Astrocyte (in vitro differentiated cells and primary cell): ENCODE measurements around the gene MAPK8IP3. TPM values are rescaled to one million over a fixed set of nuclear protein-coding genes. Genes with fewer than 3 reads are reported as not detected.

ENCODE experiments used
- DNase-seq: peaks from one replicate; pipeline ENCODE4 v3.0.0-alpha.2; 2010; ENCODE audit warnings: low read depth
- FAIRE-seq: peaks from 2 replicates; lab custom pipeline; 2011; peaks lifted over from hg19 to GRCh38; lab: Jason Lieb, UNC
- H2AFZ ChIP-seq: 2 replicates; pipeline ENCODE4 v1.6.0; 2012; ENCODE audit warnings: low read depth, low read length, inconsistent platforms
- H3K27ac ChIP-seq: 2 replicates; pipeline ENCODE4 v1.5.1; 2011; ENCODE audit warnings: low read depth, low read length, inconsistent platforms
- H3K27me3 ChIP-seq: 2 replicates; pipeline ENCODE4 v1.6.0; 2011; ENCODE audit warnings: low read length, inconsistent platforms; ENCODE audit not compliant: insufficient read depth
- H3K36me3 ChIP-seq: 2 replicates; pipeline ENCODE4 v1.5.1; 2011; ENCODE audit warnings: low read length, inconsistent platforms; ENCODE audit not compliant: insufficient read depth
- H3K4me1 ChIP-seq: 2 replicates; pipeline ENCODE4 v1.5.1; 2011; ENCODE audit warnings: low read length, inconsistent platforms; ENCODE audit not compliant: insufficient read depth
- H3K4me2 ChIP-seq: 2 replicates; pipeline ENCODE4 v1.6.0; 2012; ENCODE audit warnings: low read length, inconsistent platforms
- H3K4me3 ChIP-seq: 2 replicates; pipeline ENCODE4 v1.5.1; 2011; ENCODE audit warnings: low read depth, mild to moderate bottlenecking, low read length, inconsistent platforms; ENCODE audit not compliant: insufficient read depth
- H3K79me2 ChIP-seq: 2 replicates; pipeline ENCODE4 v1.6.0; 2012; ENCODE audit warnings: mild to moderate bottlenecking, low read length, inconsistent platforms; ENCODE audit not compliant: insufficient read depth
- H3K9ac ChIP-seq: 2 replicates; pipeline ENCODE4 v1.6.0; 2012; ENCODE audit warnings: mild to moderate bottlenecking, low read length, inconsistent platforms
- H3K9me3 ChIP-seq: 2 replicates; pipeline ENCODE4 v1.5.1; 2012; ENCODE audit warnings: low read depth, mild to moderate bottlenecking, low read length, inconsistent platforms; ENCODE audit not compliant: insufficient read depth
- H4K20me1 ChIP-seq: 2 replicates; pipeline ENCODE4 v1.6.0; 2012; ENCODE audit warnings: low read length, inconsistent platforms; ENCODE audit not compliant: insufficient read depth
- H3K27ac Mint-ChIP-seq: one replicate; pipeline ENCODE4 v1.8.0; 2021; ENCODE audit warnings: mild to moderate bottlenecking, mixed read lengths; ENCODE audit not compliant: unreplicated experiment
- H3K27me3 Mint-ChIP-seq: one replicate; pipeline ENCODE4 v1.8.0; 2021; ENCODE audit warnings: low read depth, mixed read lengths; ENCODE audit not compliant: unreplicated experiment
- H3K36me3 Mint-ChIP-seq: one replicate; pipeline ENCODE4 v1.8.0; 2021; ENCODE audit warnings: low read depth, mixed read lengths; ENCODE audit not compliant: unreplicated experiment
- H3K4me1 Mint-ChIP-seq: one replicate; pipeline ENCODE4 v1.8.0; 2021; ENCODE audit warnings: low read depth, mixed read lengths; ENCODE audit not compliant: unreplicated experiment
- H3K4me3 Mint-ChIP-seq: one replicate; pipeline ENCODE4 v1.8.0; 2021; ENCODE audit warnings: mild to moderate bottlenecking, moderate library complexity, mixed read lengths; ENCODE audit not compliant: unreplicated experiment
- H3K9me3 Mint-ChIP-seq: one replicate; pipeline ENCODE4 v1.8.0; 2021; ENCODE audit warnings: mild to moderate bottlenecking, mixed read lengths; ENCODE audit not compliant: unreplicated experiment
- CTCF ChIP-seq: IDR thresholded peaks from 2 replicates; pipeline ENCODE4 v1.5.1; 2011; ENCODE audit warnings: low read depth, mild to moderate bottlenecking, inconsistent platforms, low read length, moderate library complexity; ENCODE audit not compliant: insufficient read depth
- EZH2 ChIP-seq: IDR thresholded peaks from 2 replicates; pipeline ENCODE4 v1.6.1; 2012; ENCODE audit warnings: mild to moderate bottlenecking, low read length, inconsistent platforms; ENCODE audit not compliant: insufficient read depth
- total RNA-seq: library from RNA; stranded (reverse); gene quantifications from 2 replicates; pipeline ENCODE4 v1.2.1, GENCODE V29; 2021

The MAPK8IP3 gene
- total RNA-seq, 1 donor from 2014 or later, result 92.4 TPM

- FAIRE-seq, result no peak
- H3K4me1 ChIP-seq, result no peaks in the 10 kb centered on the region
Observed at GRCh38 chr16:1734123-1734522, 28.1 kb downstream of the MAPK8IP3 start.

GRCh38 chr16:1734816-1735215, 28.8 kb downstream of the MAPK8IP3 start:
- peaks cover 73% of the 10 kb centered on the region for H4K20me1 ChIP-seq
- no peak for FAIRE-seq
- H3K9me3 ChIP-seq, result peaks cover 23% of the 10 kb centered on the region
- no peak for DNase-seq
- no peak overlapping the region for H3K4me3 ChIP-seq
- H3K4me3 Mint-ChIP-seq, result no peak overlapping the region
- no peak overlapping the region for H3K27ac Mint-ChIP-seq
- peaks cover 5% of the 10 kb centered on the region for H3K36me3 ChIP-seq
- H3K9me3 Mint-ChIP-seq, result no peaks in the 10 kb centered on the region
- no peak overlapping the region for H3K27ac ChIP-seq
- no peaks in the 10 kb centered on the region for H3K27me3 Mint-ChIP-seq
- H3K4me2 ChIP-seq, result no peak overlapping the region
- H3K27me3 ChIP-seq, result no peaks in the 10 kb centered on the region
- peaks cover 8% of the 10 kb centered on the region for H3K36me3 Mint-ChIP-seq
- no peak overlapping the region for H2AFZ ChIP-seq
- H3K9ac ChIP-seq, result no peak overlapping the region
- TF ChIP-seq EZH2 (no peak), CTCF (no peak)
- no peaks in the 10 kb centered on the region for H3K4me1 ChIP-seq
- H3K79me2 ChIP-seq, result peaks cover 40% of the 10 kb centered on the region
- H3K4me1 Mint-ChIP-seq, result no peaks in the 10 kb centered on the region

More at GRCh38 chr16:1734123-1734522, 28.1 kb downstream of the MAPK8IP3 start:
- no peak overlapping the region for H3K9ac ChIP-seq
- H3K36me3 ChIP-seq, result peaks cover 9% of the 10 kb centered on the region
- no peak overlapping the region for H3K4me3 Mint-ChIP-seq
- no peak overlapping the region for H3K4me2 ChIP-seq
- no peak overlapping the region for H3K27ac Mint-ChIP-seq
- peaks cover 8% of the 10 kb centered on the region for H3K36me3 Mint-ChIP-seq
- H3K9me3 ChIP-seq, result peaks cover 23% of the 10 kb centered on the region
- no peaks in the 10 kb centered on the region for H3K4me1 Mint-ChIP-seq
- TF ChIP-seq CTCF, result no peak
- TF ChIP-seq EZH2, result no peak
- no peaks in the 10 kb centered on the region for H3K9me3 Mint-ChIP-seq
- H3K4me3 ChIP-seq, result no peak overlapping the region
- no peak overlapping the region for H3K27ac ChIP-seq
- H2AFZ ChIP-seq, result no peak overlapping the region
- no peak for DNase-seq
- H3K27me3 Mint-ChIP-seq, result no peaks in the 10 kb centered on the region
- peaks cover 67% of the 10 kb centered on the region for H4K20me1 ChIP-seq
- peaks cover 40% of the 10 kb centered on the region for H3K79me2 ChIP-seq
- no peaks in the 10 kb centered on the region for H3K27me3 ChIP-seq

- H3K4me3 Mint-ChIP-seq, result no peak overlapping the region
- no peak overlapping the region for H3K4me2 ChIP-seq
- H3K36me3 Mint-ChIP-seq, result no peaks in the 10 kb centered on the region
- H3K79me2 ChIP-seq, result peaks cover 30% of the 10 kb centered on the region
- peaks cover 9% of the 10 kb centered on the region for H3K4me1 ChIP-seq
- TF ChIP-seq EZH2, result no peak
- no peak for TF ChIP-seq CTCF
- no peak for FAIRE-seq
- H3K4me1 Mint-ChIP-seq, result peaks cover 5% of the 10 kb centered on the region
- H3K9ac ChIP-seq, result no peak overlapping the region
- no peak for DNase-seq
- no peaks in the 10 kb centered on the region for H3K27me3 Mint-ChIP-seq
- H2AFZ ChIP-seq, result no peak overlapping the region
- no peak overlapping the region for H3K27ac Mint-ChIP-seq
- peaks cover 5% of the 10 kb centered on the region for H3K36me3 ChIP-seq
- no peak overlapping the region for H3K4me3 ChIP-seq
- no peaks in the 10 kb centered on the region for H3K27me3 ChIP-seq
- peaks cover 65% of the 10 kb centered on the region for H4K20me1 ChIP-seq
- no peak overlapping the region for H3K27ac ChIP-seq
- no peaks in the 10 kb centered on the region for H3K9me3 Mint-ChIP-seq
- H3K9me3 ChIP-seq, result peaks cover 18% of the 10 kb centered on the region
Observed at GRCh38 chr16:1740234-1740633, 34.2 kb downstream of the MAPK8IP3 start.
